ENCODE data around the gene C1orf159. TPM values are rescaled to one million over a fixed set of nuclear protein-coding genes. Genes with fewer than 3 reads are reported as not detected.
A peak's percentile ranks its signal among the peaks of the same experiment; 100 is the strongest.
"Not testable (repeated sequence)": the region's sequence is repeated elsewhere in the genome, so short reads cannot be mapped to it uniquely, and the experiment has no call there.

C1orf159 gene
- total RNA-seq, 1 experiment from 2014 or later = 17.5 TPM

DNA sequence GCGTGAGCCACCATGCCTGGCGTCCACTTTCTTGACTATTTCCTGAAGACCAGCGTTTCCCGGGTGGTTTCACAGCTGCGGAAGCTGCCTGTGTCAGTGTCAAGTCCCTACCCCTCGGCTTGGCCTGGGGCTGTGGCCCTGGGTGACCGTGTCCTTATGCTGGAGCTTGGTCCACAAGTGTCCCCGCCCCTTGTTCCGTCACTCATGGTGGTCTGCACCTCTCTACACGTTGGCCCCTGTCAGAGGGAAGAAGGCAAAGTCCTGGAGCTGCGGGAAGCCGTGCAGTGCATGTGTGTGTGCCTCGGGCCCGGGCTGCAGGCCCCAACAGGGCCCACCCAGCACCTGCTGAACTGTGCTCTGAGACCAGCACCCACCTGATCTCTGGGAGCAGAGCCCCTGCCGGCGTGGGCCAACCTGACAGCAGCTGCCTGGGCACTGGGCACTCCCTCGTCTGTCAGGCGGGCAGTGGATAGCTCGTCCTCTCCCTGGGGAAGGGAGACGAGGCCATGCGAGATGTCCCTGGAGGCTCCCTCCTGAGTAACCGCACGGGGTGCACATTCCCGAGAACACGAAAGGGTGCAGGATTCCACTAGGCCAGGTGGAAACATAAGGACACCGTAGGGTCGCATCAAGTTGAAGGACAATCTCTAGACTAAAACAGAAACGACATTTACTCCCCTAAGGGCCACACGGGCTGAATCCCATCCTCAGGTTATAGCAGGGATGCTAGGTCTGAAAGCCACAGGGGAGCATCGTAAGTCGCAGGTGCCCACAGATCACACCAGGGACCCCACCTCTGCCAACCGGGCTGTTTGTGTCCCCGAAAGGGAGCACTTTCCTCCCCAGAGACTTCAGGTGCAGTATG, 2.4 kb upstream of the C1orf159 start:
- no peak for DNase-seq (ENCODE audit: low read depth)

- DNase-seq (ENCODE audit: low read depth) = no peak
Observed at GRCh38 chr1:1117469-1117831, 1.6 kb upstream of the C1orf159 start.

GRCh38 chr1:1116701-1117468, 996 bp upstream of the C1orf159 start:
- peak; percentile 24 for DNase-seq (ENCODE audit: low read depth)

- no peak for DNase-seq (ENCODE audit: low read depth)
Observed at GRCh38 chr1:1115136-1115785, 628 bp downstream of the C1orf159 start.

DNA sequence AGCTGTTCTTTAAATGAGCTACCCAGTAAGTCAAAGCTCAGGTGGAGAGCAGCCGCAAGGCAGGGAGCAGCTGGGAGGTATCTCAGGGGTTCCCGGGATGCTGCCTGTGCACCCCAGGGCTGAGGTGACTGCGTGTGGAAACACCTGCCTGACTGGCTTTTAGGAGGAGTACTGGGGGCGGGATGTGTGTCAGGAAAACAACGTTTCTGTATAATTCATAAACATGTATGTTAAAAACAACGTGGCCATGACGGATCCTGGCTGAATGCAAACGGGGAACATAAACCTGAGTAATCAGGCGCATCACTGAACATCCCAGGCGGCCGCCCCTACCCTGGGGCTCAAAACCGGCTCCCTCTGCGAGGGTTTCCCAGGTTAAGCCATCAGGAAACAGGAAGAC, 1.5 kb downstream of the C1orf159 start:
- no peak for DNase-seq (ENCODE audit: low read depth)

- DNase-seq (ENCODE audit: low read depth) = no peak
Observed at GRCh38 chr1:1112237-1112985, 3.5 kb downstream of the C1orf159 start.

GRCh38 chr1:1111516-1112236, 4.2 kb downstream of the C1orf159 start:
- DNase-seq (ENCODE audit: low read depth) = no peak

DNA sequence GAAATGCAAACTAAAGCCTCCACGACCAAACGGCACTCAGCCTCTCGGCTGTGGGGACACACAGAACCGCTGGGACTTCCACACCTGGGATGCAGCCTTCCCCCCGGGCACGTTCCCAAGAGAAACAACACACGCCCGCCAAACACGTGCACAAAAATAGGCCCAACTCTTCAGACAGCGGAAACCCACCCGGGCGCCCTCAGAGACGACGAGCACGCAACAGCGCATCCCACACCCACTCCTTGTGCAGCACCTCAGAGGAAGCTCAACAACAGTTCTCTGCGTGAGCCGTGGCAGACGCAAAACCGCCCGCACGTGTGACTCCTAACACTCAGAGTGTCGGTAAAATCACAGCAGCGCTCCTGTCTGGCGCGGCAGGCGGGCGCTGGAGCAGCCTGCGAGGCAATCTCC, 5.3 kb downstream of the C1orf159 start:
- no peak for DNase-seq (ENCODE audit: low read depth)

DNA sequence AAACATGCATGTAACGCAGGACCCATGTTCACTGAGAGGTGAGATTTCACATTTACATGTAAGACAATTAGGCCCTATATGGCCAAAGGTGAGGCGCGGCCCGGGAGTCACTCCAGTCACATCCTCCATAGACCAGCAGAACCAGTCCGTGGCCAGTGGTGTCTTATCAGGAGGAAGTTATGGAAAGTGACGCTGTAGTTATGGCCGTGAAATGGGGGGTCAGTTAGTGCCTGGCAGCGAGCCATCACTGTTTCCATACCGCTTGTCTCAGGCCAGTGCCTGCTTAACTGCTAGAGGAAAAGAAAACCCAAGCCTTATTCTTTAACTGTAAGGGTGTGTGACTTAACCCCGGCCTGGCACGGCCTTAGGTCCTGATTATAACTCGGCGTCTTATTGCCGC, 6.1 kb downstream of the C1orf159 start:
- DNase-seq (ENCODE audit: low read depth) = no peak

- DNase-seq (ENCODE audit: low read depth) = no peak
Observed at GRCh38 chr1:1106510-1107221, 9.2 kb downstream of the C1orf159 start.

DNA sequence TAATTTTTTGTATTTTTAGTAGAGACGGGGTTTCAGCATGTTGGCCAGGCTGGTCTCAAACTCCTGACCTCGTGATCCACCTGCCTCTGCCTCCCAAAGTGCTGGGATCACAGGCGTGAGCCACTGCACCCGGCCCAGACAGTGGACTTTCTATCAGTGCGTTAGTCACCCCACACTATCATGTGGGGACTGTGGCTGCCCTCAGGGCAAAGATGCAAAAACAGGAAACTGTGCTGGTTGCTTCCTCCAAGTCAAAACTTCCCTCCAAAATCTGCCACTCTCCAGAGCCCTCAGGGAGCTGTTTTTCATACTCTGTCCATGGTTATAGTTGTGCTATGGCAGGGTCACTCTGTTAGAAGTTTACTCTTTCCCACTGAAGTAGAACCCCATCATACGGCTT, 11.7 kb downstream of the C1orf159 start:
- peak; percentile 88 for DNase-seq (ENCODE audit: low read depth)

DNA sequence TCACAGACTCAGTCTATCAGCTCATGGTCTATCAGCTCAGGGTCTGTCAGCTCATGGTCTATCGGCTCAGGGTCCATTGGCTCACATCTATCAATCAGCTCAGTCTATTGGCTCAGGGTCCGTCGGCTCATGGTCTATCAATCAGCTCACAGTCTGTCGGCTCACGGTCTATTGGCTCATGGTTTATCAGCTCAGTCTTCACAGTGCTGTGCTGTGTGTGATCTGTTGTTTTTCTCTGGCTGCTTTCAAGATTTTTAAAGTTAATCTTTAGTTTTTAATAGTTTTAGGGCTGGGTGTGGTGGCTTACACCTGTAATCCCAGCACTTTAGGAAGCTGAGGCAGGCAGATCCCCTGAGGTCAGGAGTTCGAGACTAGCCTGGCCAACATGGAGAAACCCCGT, 14.4 kb downstream of the C1orf159 start:
- no peak for DNase-seq (ENCODE audit: low read depth)

DNA sequence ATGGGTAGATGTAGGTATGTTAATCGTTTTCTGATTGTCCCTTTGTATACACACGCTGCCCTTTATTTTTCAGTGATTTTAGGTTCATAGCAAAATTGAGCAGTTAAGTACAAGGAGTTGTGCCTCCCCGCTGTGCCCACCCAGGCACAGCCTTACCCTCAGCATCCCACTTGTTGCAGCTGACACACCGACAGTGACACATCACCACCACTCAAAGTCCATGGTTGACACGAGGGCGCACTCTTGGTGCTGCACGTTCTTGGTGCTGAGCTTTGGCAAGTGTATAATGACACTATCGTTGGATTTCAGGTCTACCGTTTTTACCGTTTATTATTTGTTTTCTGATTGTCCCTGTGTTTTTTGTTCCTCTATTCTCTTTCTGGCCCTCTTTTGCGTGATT, 15.6 kb downstream of the C1orf159 start:
- DNase-seq (ENCODE audit: low read depth) = no peak

DNA sequence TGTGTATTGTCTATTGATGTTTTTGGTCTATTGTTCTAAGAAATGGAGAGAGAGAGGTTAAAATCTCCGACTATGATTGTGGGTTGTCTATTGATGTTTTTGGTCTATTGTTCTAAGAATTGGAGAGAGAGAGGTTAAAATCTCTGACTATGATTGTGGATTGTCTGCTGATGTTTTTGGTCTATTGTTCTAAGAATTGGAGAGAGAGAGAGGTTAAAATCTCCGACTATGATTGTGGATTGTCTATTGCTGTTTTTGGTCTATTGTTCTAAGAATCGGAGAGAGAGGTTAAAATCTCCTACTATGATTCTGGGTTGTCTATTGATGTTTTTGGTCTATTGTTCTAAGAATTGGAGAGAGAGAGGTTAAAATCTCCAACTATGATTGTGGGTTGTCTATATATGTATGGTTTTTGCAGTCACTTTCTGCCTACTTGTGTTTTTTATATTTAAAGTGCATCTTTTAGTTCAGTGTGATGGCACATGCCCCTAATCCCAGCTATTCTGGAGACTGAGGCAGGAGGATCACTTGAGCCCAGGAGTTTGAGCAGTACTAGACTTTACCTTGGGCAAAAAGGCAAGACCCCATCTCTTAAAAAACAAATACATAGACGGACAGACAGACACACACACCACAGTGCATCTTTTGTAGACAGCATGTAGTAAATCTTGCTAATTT, 16.2 kb downstream of the C1orf159 start:
- DNase-seq (ENCODE audit: low read depth) = no peak

GRCh38 chr1:1098681-1099421, 17.0 kb downstream of the C1orf159 start:
- DNase-seq (ENCODE audit: low read depth) = no peak

GRCh38 chr1:1096136-1096535, 19.8 kb downstream of the C1orf159 start:
- not testable (repeated sequence) for DNase-seq (ENCODE audit: low read depth)

- DNase-seq (ENCODE audit: low read depth) = no peak
Observed at GRCh38 chr1:1094981-1095380, 20.9 kb downstream of the C1orf159 start.

- no peak for DNase-seq (ENCODE audit: low read depth)
Observed at GRCh38 chr1:1093610-1093943, 22.3 kb downstream of the C1orf159 start.

GRCh38 chr1:1092894-1093609, 22.8 kb downstream of the C1orf159 start:
- DNase-seq (ENCODE audit: low read depth) = no peak

Data from M059J (cell line).